G401.6 (cell line): ENCODE measurements around the gene GMFB.

Experiments used
- FAIRE-seq: peaks from 2 replicates; lab custom pipeline; 2012; peaks lifted over from hg19 to GRCh38; lab: Jason Lieb, UNC

Gene GMFB

DNA sequence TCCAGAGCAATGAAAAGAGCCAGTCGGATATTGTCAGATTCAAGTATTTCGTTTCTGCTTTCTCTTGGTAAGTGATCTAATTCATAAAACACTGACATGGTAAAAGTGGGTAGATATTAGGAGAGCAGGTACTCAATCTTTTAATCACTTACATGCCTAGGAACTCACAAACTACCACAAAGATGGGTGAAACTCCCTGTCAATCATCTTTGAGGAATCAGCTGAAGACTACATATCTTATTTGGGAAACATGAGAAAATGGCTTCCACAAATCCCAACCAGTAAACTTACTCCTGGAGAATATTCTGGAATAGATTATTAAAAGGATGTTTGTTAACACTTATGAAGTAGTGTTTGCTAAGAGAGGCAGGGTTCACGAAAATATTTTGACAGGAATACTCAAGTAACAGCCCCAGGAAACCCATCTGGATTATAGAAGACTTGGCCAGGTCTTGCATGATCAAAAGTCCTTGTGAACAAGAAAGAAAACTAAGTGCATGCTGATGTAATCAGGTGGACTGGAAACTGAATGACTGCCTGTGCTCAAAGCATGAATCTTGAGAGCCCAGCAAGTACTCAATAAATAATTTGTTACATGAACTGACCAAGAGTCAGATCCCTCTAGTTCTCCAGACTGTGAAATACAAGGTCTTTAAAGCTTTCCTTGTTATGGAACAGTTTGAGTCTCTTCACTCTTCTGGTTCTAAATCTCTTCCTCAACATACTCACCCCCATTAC, 63.1 kb downstream of the GMFB start:
- FAIRE-seq = no peak

DNA sequence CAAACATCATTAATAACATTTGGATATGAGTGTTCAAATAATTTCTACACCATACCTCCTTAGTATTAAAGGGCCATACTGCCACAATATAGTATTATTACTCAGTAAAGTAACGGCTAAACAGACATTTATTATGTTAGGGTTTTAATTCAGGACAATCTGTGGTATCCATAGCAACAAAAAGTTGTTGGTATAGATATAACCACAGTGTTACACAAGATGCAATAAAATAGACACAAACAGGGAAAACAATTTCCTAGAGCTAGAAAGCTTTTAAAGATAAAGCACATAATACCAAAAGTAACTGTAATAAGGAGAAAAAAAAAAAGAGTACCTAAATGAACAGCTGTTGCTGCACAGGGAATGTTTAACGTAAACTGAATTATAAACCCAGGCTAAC, 63.7 kb downstream of the GMFB start:
- FAIRE-seq = no peak
